Measurements from ENCODE around the gene GSTO2. TPM values are rescaled to one million over a fixed set of nuclear protein-coding genes. Genes with fewer than 3 reads are reported as not detected.
A peak's percentile ranks its signal among the peaks of the same experiment; 100 is the strongest.

Gene GSTO2
- total RNA-seq, 1 donor from 2014 or later, result 0.33 TPM

- no peak for DNase-seq (ENCODE audit: low read depth, low spot score)
Observed at GRCh38 chr10:104279550-104280259, 10.7 kb downstream of the GSTO2 start.

GRCh38 chr10:104281694-104282093 lies 12.7 kb downstream of the GSTO2 start:
- no peak for DNase-seq (ENCODE audit: low read depth, low spot score)

DNA sequence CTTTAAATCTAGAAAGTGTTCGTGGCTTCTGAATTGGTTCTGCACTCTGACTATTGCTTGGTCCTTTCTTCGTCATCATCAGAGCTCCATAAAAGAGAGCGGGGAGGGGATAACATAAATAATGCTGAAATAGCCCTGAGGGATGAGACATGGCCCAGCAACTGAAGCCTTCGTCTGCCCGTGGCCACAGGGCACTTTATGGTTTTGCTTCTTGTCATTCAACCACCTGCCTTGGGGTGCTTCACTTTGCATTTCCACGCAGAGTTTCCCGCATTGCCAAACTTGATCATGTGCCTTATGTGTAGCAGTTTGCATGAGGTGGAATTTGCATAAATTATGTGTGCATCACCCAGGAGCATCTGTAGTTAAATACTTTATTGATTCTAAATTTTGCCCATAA lies 15.9 kb downstream of the GSTO2 start:
- no peak for DNase-seq (ENCODE audit: low read depth, low spot score)

GRCh38 chr10:104286939-104287338 lies 18.0 kb downstream of the GSTO2 start:
- no peak for DNase-seq (ENCODE audit: low read depth, low spot score)

- DNase-seq (ENCODE audit: low read depth, low spot score), result no peak
Observed at GRCh38 chr10:104288355-104288754, 19.4 kb downstream of the GSTO2 start.

DNA sequence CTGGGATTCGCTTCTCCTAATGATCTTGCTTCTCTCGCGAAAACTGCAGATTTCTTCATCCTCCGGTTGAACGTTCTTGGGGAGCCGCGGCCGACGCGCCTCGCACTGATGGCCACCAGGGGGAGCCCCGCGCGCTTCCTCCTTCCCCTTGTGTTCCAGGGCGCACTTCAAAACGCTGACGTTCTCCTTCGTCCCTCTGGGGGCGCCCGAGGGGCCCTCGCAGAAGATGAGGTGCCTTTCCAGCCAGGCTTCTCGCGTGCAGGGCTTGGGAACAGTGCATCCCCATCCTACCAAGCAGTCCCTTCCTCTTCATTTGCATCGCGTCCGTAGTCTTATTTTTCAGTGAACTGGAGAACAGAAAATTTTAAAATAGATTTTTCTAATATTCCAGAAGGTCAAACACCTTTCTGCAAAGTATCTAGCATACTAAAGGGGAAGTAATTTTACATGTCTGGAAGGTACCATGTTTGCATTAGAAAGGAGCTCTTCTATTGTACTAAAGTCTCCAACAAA lies 22.5 kb downstream of the GSTO2 start:
- DNase-seq (ENCODE audit: low read depth, low spot score), result peak; percentile 53

- peak; percentile 30 for DNase-seq (ENCODE audit: low read depth, low spot score)
Observed at GRCh38 chr10:104293011-104293410, 24.0 kb downstream of the GSTO2 start.

DNA sequence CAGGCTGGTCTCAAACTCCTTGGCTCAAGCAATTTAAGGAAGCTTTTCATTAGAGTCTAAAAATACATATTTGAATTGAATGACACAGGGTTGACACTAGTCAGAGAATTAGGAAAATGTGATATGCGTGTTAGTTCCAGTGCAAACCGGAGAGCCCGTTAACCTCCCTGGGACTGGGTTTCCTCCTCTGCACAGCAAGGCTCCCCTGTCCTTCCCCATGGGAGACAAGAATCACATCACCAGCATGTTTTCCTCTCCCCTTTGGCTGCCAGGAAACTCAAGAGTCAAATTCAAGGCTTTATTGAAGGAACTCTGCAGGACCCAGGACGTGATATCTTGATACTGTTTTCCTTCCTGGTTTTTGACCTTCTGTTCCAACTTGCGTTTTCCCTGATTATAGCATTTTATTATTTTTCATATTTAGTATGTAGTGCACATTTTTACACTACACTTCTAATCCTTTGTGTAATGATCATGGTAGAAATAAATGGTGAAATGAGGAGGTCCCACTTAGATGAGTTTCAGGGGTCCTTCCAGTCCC lies 24.9 kb downstream of the GSTO2 start:
- DNase-seq (ENCODE audit: low read depth, low spot score), result no peak

GRCh38 chr10:104296687-104297436 lies 27.9 kb downstream of the GSTO2 start:
- no peak for DNase-seq (ENCODE audit: low read depth, low spot score)

GRCh38 chr10:104297697-104298660 lies 29.0 kb downstream of the GSTO2 start:
- DNase-seq (ENCODE audit: low read depth, low spot score), result no peak

- peak; percentile 57 for DNase-seq (ENCODE audit: low read depth, low spot score)
Observed at GRCh38 chr10:104299031-104299904, 30.3 kb downstream of the GSTO2 start.

- DNase-seq (ENCODE audit: low read depth, low spot score), result peak; percentile 96
Observed at GRCh38 chr10:104300002-104300735, 31.2 kb downstream of the GSTO2 start.

- DNase-seq (ENCODE audit: low read depth, low spot score), result peak; percentile 91
Observed at GRCh38 chr10:104300736-104301292, 31.8 kb downstream of the GSTO2 start.

DNA sequence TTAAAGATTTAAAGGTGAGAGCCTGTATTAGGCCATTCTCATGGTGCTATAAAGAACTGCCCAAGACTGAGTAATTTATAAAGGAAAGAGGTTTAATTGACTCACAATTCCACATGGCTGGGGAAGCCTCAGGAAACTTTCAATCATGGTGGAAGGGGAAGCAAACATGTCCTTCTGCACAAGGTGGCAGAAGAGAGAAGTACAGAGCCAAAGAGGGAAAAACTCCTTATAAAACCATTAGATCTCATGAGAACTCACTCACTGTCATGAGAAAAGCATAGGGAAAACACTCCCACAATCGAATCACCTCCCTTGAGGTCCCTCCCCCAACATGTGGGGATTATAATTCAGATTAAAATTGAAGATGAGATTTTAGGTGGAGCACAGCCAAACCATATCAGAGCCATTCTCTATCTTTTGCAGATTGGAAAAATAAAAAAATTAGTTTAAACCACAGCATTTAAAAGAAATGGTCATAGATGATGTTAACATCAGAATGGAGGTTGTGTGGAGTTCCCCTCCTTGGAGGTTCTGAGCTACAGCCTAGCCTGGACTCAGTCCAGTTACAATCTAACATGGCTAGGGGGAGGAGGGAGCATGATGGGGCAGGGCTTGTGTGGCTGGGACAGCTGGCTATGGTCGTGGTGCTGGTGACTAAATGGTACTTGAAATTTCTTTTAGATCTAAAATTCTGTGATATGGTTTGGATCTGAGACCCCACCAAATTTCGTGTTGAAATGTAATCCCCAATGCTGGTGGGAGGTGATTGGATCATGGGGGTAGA lies 33.1 kb downstream of the GSTO2 start:
- no peak for DNase-seq (ENCODE audit: low read depth, low spot score)

GRCh38 chr10:104303594-104304355 lies 34.8 kb downstream of the GSTO2 start:
- DNase-seq (ENCODE audit: low read depth, low spot score), result no peak

GRCh38 chr10:104304356-104304745 lies 35.4 kb downstream of the GSTO2 start:
- DNase-seq (ENCODE audit: low read depth, low spot score), result no peak

DNA sequence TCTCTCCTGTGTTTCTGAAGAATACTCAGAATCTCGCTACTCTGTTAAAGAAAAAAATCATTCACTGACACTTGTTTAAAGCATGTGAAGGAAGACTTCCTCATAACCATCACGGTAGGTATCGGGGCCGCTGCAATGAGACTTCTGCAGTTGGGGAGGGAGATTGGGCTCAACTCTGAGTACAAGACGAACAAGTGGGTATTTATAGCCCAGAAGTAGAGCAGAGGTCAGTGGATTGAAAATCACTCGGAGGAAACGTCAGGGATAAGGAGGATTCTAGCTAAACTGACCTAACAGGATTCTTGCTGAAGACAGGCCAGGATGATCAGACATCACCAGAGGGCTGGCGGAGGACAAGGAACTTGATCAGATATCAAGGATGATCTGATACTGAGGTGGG lies 35.9 kb downstream of the GSTO2 start:
- DNase-seq (ENCODE audit: low read depth, low spot score), result no peak

- no peak for DNase-seq (ENCODE audit: low read depth, low spot score)
Observed at GRCh38 chr10:104306897-104307296, 37.9 kb downstream of the GSTO2 start.
